GM12878 (cell line): ENCODE data around the gene CD2AP. TPM values are rescaled to one million over a fixed set of nuclear protein-coding genes. Genes with fewer than 3 reads are reported as not detected.

Source experiments
- ATAC-seq: fragments of 200-7000 bp; cut with Tn5 transposase; 3 replicates; pipeline ENCODE4 v1.9.1; 2020; ENCODE audit warnings: mild to moderate bottlenecking, moderate library complexity
- BruUV-seq: library from RNA; stranded (reverse); fragments of 400-500 nt; replicated peaks from 2 replicates; lab custom pipeline; 2021; lab: Mats Ljungman, UMichigan
- CTCF ChIA-PET: fragments of 300-600 bp; sonication (Branson Sonifier 250); formaldehyde crosslinking; extraction: SDS; loops from one replicate; lab custom pipeline; 2021; ENCODE audit warnings: inconsistent platforms; lab: Yijun Ruan, JAX
- POLR2A ChIA-PET: fragments of 350-600 bp; formaldehyde crosslinking; extraction: SDS; loops from one replicate; lab custom pipeline; 2021; ENCODE audit warnings: inconsistent platforms; lab: Charles Lee
- RAD21 ChIA-PET: fragments of 300-600 bp; sonication (Branson Sonifier 250); formaldehyde crosslinking; loops from one replicate; lab custom pipeline; 2023; ENCODE audit warnings: antibody characterized with exemption; ENCODE audit not compliant: unreplicated experiment; lab: Charles Lee
- SMC1A ChIA-PET: fragments of 300-600 bp; sonication (Branson Sonifier 250); formaldehyde crosslinking; loops from one replicate; lab custom pipeline; 2023; ENCODE audit not compliant: unreplicated experiment, uncharacterized antibody; lab: Charles Lee
- DNase-seq: peaks from one replicate; pipeline ENCODE4 v3.0.0-alpha.2; 2011; ENCODE audit warnings: low read depth, low spot score
- FAIRE-seq: peaks from 3 replicates; lab custom pipeline; 2011; peaks lifted over from hg19 to GRCh38; lab: Jason Lieb, UNC
- H2AFZ ChIP-seq: 2 replicates; pipeline ENCODE4 v1.6.0; 2011; ENCODE audit warnings: low read depth, low read length, control low read depth; ENCODE audit not compliant: control insufficient read depth
- H3K27ac ChIP-seq: 2 replicates; pipeline ENCODE4 v1.5.1; 2011; ENCODE audit warnings: control low read depth; ENCODE audit not compliant: control insufficient read depth, insufficient read depth
- H3K27me3 ChIP-seq, 2 experiments: replicated peaks in 1 of 2; 2 replicates each; pipeline versions ENCODE4 v1.6.0 to v1.6.1; 2011; ENCODE audit warnings: low read length in 1 of 2; ENCODE audit not compliant: control insufficient read depth in 2 of 2, insufficient read depth in 2 of 2
- H3K36me3 ChIP-seq, 2 experiments: 2 replicates each; pipeline ENCODE4 v1.5.1; 2011; ENCODE audit warnings: low read length in 1 of 2; ENCODE audit not compliant: control insufficient read depth in 2 of 2, insufficient read depth in 2 of 2
- H3K4me1 ChIP-seq: 2 replicates; pipeline ENCODE4 v1.6.1; 2011; ENCODE audit warnings: mild to moderate bottlenecking, low read length, moderate library complexity, mixed read lengths; ENCODE audit not compliant: control insufficient read depth, insufficient read depth
- H3K4me2 ChIP-seq: 2 replicates; pipeline ENCODE4 v1.6.0; 2011; ENCODE audit warnings: control low read depth; ENCODE audit not compliant: control insufficient read depth, insufficient read depth
- H3K4me3 ChIP-seq: fragments of 200-600 bp; sonication (generic); 2 replicates; pipeline ENCODE4 v1.5.1; 2016
- H3K79me2 ChIP-seq: 2 replicates; pipeline ENCODE4 v1.6.0; 2011; ENCODE audit warnings: low read length; ENCODE audit not compliant: control insufficient read depth, insufficient read depth
- H3K9ac ChIP-seq: 2 replicates; pipeline ENCODE4 v1.8.0; 2011; ENCODE audit warnings: low read length, control low read depth, mixed read lengths; ENCODE audit not compliant: control insufficient read depth, insufficient read depth
- H3K9me3 ChIP-seq: replicated peaks from 3 replicates; pipeline ENCODE4 v1.5.1; 2011; ENCODE audit warnings: mild to moderate bottlenecking, low read length; ENCODE audit not compliant: control insufficient read depth, insufficient read depth
- H4K20me1 ChIP-seq: 2 replicates; pipeline ENCODE4 v1.6.0; 2011; ENCODE audit not compliant: control insufficient read depth, insufficient read depth
- BACH1 ChIP-seq: fragments of 450-650 bp; IDR thresholded peaks from 2 replicates; pipeline ENCODE4 v1.6.1; 2017; ENCODE audit warnings: mild to moderate bottlenecking, borderline replicate concordance
- IRF3 ChIP-seq: fragments of 450-650 bp; IDR thresholded peaks from 2 replicates; pipeline ENCODE4 v1.6.1; 2014; ENCODE audit warnings: mild to moderate bottlenecking
- IRF4 ChIP-seq: IDR thresholded peaks from 2 replicates; pipeline ENCODE4 v1.6.1; 2011; ENCODE audit warnings: low read depth, low read length
- MXI1 ChIP-seq: fragments of 150-350 bp; IDR thresholded peaks from 2 replicates; pipeline ENCODE4 v1.6.1; 2011; ENCODE audit warnings: low read depth, mild to moderate bottlenecking, inconsistent platforms, low read length, improper control_type of control experiment
- PAX8 ChIP-seq: fragments of 450-650 bp; IDR thresholded peaks from 2 replicates; pipeline ENCODE4 v1.6.1; 2017; ENCODE audit warnings: mild to moderate bottlenecking, moderate library complexity
- POLR2A ChIP-seq: IDR thresholded peaks from 2 replicates; pipeline ENCODE4 v1.6.1; 2011; ENCODE audit warnings: low read depth, mild to moderate bottlenecking, low read length
- POLR2AphosphoS2 ChIP-seq: IDR thresholded peaks from 2 replicates; pipeline ENCODE4 v1.6.1; 2011; ENCODE audit warnings: low read depth, mild to moderate bottlenecking, low read length, improper control_type of control experiment, moderate library complexity
- RUNX3 ChIP-seq: IDR thresholded peaks from 2 replicates; pipeline ENCODE4 v1.6.1; 2012; ENCODE audit warnings: low read length, inconsistent platforms
- SPI1 ChIP-seq: IDR thresholded peaks from 2 replicates; pipeline ENCODE4 v1.6.1; 2011; ENCODE audit warnings: low read depth, mild to moderate bottlenecking, low read length, moderate library complexity, borderline replicate concordance; ENCODE audit not compliant: insufficient read depth
- ZBTB40 ChIP-seq: fragments of 450-650 bp; IDR thresholded peaks from 2 replicates; pipeline ENCODE4 v1.6.1; 2016; ENCODE audit warnings: mild to moderate bottlenecking, moderate library complexity, borderline replicate concordance
- ZNF207 ChIP-seq: fragments of 450-650 bp; IDR thresholded peaks from 2 replicates; pipeline ENCODE4 v1.6.1; 2014; ENCODE audit warnings: antibody characterized with exemption, mild to moderate bottlenecking, borderline replicate concordance
- WGBS: methylation state at CpG from one replicate; pipeline ENCODE4 v1.1.6; 2016; ENCODE audit warnings: low lambda C conversion rate; ENCODE audit not compliant: insufficient replicate concordance, insufficient coverage; ENCODE audit errors: missing lambda C conversion rate; 5-methylcytosine and 5-hydroxymethylcytosine counted together
- in situ Hi-C: fragments of 300-500 bp; cut with MboI; formaldehyde crosslinking; loops from 9 replicates; pipeline ENCODE4 v1.14.3; 2018; ENCODE audit warnings: mixed read lengths
- intact Hi-C: fragments of 100-400 bp; cut with micrococcal nuclease; formaldehyde crosslinking; loops from one replicate; pipeline ENCODE4 v1.14.2; 2022; ENCODE audit not compliant: unreplicated experiment
- polyA plus RNA-seq, 11 experiments: library from polyadenylated mRNA; depleted of rRNA in 4 of 11; unstranded in 6 of 11; stranded (reverse) in 5 of 11; fragments of >200 nt; fragmentation: Nextera tagmentation in 4 of 11; fragmentation: Illumina TruSeq in 1 of 11; extraction: Ambion mirVana in 4 of 11; extraction: Trizol in 1 of 11; gene quantifications; 1 replicate in 1 of 11; 2 replicates in 10 of 11; pipeline versions ENCODE4 v1.2.1 to v1.2.3, GENCODE V29; 2011 to 2016; ENCODE audit warnings: inconsistent platforms in 2 of 11, missing spikeins in 2 of 11, low read depth in 1 of 11
- total RNA-seq, 4 experiments: library from RNA; depleted of rRNA in 3 of 4; stranded (reverse); fragments of >200 nt in 3 of 4; fragmentation: Illumina TruSeq in 1 of 4; extraction: Trizol in 1 of 4; gene quantifications; 2 replicates each; pipeline versions ENCODE4 v1.2.1 to v1.2.3, GENCODE V29; 2013 to 2021
- TF ChIP-seq, protein P1 (sequence below): fragments of 450-650 bp; IDR thresholded peaks from 2 replicates; pipeline ENCODE4 v1.6.1; 2018; ENCODE audit warnings: borderline replicate concordance, mild to moderate bottlenecking; ENCODE audit not compliant: partially characterized antibody
- TF ChIP-seq, protein P2 (sequence below): IDR thresholded peaks from 2 replicates; pipeline ENCODE4 v1.6.1; 2011; ENCODE audit warnings: low read depth, mild to moderate bottlenecking, low read length, moderate library complexity, borderline replicate concordance; ENCODE audit errors: extremely low read depth
- TF ChIP-seq, protein P3 (sequence below): fragments of 150-350 bp; IDR thresholded peaks from 2 replicates; pipeline ENCODE4 v1.6.1; 2014; ENCODE audit warnings: mild to moderate bottlenecking, low read depth, low read length

The CD2AP gene
- total and polyA plus RNA-seq, 10 of the 15 experiments (the other 5 are each of a cell fraction or from before 2014, with no cell fraction given), result 5.4 to 46.6 (median 20.9) TPM

DNA sequence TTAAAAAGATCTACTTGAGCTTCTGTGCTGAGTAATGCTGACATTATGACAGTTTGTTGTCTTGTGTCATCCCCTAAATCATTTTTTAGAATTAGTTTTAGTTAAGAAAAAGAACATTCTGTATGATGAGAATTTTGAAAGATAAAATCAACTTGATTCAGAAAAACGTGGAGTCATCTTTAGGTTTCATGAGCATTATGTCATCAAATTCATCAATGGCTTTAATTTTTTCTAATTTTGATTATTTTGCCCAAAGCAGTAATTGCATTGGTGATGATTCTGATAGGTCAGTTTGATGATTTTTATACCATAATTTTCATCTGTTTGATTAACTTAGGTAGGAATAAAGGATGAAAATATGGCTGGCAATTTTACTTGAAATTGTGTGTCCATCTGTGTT lies 194.2 kb downstream of the CD2AP start (continued):
- no peak for TF ChIP-seq ZBTB40
- no peak for TF ChIP-seq ZNF207
- no peak for TF ChIP-seq SPI1
- TF ChIP-seq, protein P1, sequence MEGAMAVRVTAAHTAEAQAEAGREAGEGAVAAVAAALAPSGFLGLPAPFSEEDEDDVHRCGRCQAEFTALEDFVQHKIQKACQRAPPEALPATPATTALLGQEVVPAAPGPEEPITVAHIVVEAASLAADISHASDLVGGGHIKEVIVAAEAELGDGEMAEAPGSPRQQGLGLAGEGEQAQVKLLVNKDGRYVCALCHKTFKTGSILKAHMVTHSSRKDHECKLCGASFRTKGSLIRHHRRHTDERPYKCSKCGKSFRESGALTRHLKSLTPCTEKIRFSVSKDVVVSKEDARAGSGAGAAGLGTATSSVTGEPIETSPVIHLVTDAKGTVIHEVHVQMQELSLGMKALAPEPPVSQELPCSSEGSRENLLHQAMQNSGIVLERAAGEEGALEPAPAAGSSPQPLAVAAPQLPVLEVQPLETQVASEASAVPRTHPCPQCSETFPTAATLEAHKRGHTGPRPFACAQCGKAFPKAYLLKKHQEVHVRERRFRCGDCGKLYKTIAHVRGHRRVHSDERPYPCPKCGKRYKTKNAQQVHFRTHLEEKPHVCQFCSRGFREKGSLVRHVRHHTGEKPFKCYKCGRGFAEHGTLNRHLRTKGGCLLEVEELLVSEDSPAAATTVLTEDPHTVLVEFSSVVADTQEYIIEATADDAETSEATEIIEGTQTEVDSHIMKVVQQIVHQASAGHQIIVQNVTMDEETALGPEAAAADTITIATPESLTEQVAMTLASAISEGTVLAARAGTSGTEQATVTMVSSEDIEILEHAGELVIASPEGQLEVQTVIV, result no peak
- TF ChIP-seq RUNX3, result no peak

GRCh38 chr6:47672816-47673215 lies 195.2 kb downstream of the CD2AP start:
- Histone ChIP-seq H3K27me3 (no peaks in the 10 kb centered on the region; a peak in 1 of 4 replicates), H3K79me2 (no peaks in the 10 kb centered on the region), H3K4me3 (no peak overlapping the region), H2AFZ (no peak overlapping the region), H3K4me1 (no peaks in the 10 kb centered on the region), H4K20me1 (no peaks in the 10 kb centered on the region), H3K9ac (no peak overlapping the region), H3K27ac (no peak overlapping the region), H3K36me3 (no peaks in the 10 kb centered on the region), H3K9me3 (no peaks in the 10 kb centered on the region; the same call in 2 of the 3 replicates), H3K4me2 (no peak overlapping the region)
- TF ChIP-seq, protein P2, sequence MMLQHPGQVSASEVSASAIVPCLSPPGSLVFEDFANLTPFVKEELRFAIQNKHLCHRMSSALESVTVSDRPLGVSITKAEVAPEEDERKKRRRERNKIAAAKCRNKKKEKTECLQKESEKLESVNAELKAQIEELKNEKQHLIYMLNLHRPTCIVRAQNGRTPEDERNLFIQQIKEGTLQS, result no peak
- TF ChIP-seq POLR2AphosphoS2, result no peak
- TF ChIP-seq POLR2A, result no peak
- TF ChIP-seq, protein P3, sequence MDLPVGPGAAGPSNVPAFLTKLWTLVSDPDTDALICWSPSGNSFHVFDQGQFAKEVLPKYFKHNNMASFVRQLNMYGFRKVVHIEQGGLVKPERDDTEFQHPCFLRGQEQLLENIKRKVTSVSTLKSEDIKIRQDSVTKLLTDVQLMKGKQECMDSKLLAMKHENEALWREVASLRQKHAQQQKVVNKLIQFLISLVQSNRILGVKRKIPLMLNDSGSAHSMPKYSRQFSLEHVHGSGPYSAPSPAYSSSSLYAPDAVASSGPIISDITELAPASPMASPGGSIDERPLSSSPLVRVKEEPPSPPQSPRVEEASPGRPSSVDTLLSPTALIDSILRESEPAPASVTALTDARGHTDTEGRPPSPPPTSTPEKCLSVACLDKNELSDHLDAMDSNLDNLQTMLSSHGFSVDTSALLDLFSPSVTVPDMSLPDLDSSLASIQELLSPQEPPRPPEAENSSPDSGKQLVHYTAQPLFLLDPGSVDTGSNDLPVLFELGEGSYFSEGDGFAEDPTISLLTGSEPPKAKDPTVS, result no peak
- TF ChIP-seq MXI1, result no peak
- TF ChIP-seq IRF3, result no peak
- no peak for TF ChIP-seq IRF4
- no peak for TF ChIP-seq BACH1
- no peak for TF ChIP-seq PAX8
- ChIA-PET RAD21 (no interaction called here), CTCF (interaction anchor here (0.9 to 1.2 kb wide), 2 partner anchors 11 to 41 kb away, joined by 3 read pairs; no protein-coding TSS in a partner anchor), SMC1A (interaction anchor here (0.6 kb wide), 1 partner anchor 375 kb away, joined by 4 read pairs; no protein-coding TSS in a partner anchor), POLR2A (no interaction called here)
- FAIRE-seq, result no peak
- no peak for ATAC-seq
- 0% methylated on average over 1 of the region's 1 CpG for WGBS
- in situ Hi-C loops (no loop called here), intact Hi-C loops (no loop called here)
- BruUV-seq, result no TSS peak
- DNase-seq, result no peak
